Endothelial cell (in vitro differentiated cells): ENCODE measurements around the gene TNIK. TPM values are rescaled to one million over a fixed set of nuclear protein-coding genes. Genes with fewer than 3 reads are reported as not detected.

Experiments used
- DNase-seq: peaks from one replicate; pipeline ENCODE4 v3.0.0; 2021; ENCODE audit warnings: low spot score
- H3K27ac Mint-ChIP-seq: one replicate; pipeline ENCODE4 v1.8.0; 2021; ENCODE audit warnings: mixed read lengths, inconsistent platforms; ENCODE audit not compliant: unreplicated experiment
- H3K27me3 Mint-ChIP-seq: one replicate; pipeline ENCODE4 v1.8.0; 2021; ENCODE audit warnings: mild to moderate bottlenecking, moderate library complexity, mixed read lengths, inconsistent platforms; ENCODE audit not compliant: unreplicated experiment
- H3K36me3 Mint-ChIP-seq: one replicate; pipeline ENCODE4 v1.8.0; 2021; ENCODE audit warnings: mild to moderate bottlenecking, low read depth, mixed read lengths, inconsistent platforms; ENCODE audit not compliant: unreplicated experiment
- H3K4me1 Mint-ChIP-seq: one replicate; pipeline ENCODE4 v1.8.0; 2021; ENCODE audit warnings: mild to moderate bottlenecking, mixed read lengths, inconsistent platforms; ENCODE audit not compliant: unreplicated experiment
- H3K4me3 Mint-ChIP-seq: one replicate; pipeline ENCODE4 v1.8.0; 2021; ENCODE audit warnings: mild to moderate bottlenecking, mixed read lengths, inconsistent platforms; ENCODE audit not compliant: unreplicated experiment
- H3K9me3 Mint-ChIP-seq: one replicate; pipeline ENCODE4 v1.8.0; 2021; ENCODE audit warnings: mixed read lengths, inconsistent platforms; ENCODE audit not compliant: unreplicated experiment
- total RNA-seq: library from RNA; stranded (reverse); fragmentation: NEBNext Ultra II Directional; extraction: Animal tissue kit (Norgen Biotek cat#: 25700); gene quantifications from one replicate; pipeline ENCODE4 v1.2.1, GENCODE V29; 2021; ENCODE audit not compliant: unreplicated experiment
- TF ChIP-seq, protein P1 (sequence below): fragments of 200-600 bp; sonication (generic); IDR thresholded peaks from one replicate; pipeline ENCODE4 v1.5.0; 2021; ENCODE audit warnings: antibody characterized with exemption; ENCODE audit not compliant: unreplicated experiment

TNIK gene
- total RNA-seq, 1 donor from 2014 or later = 67.0 TPM

DNA sequence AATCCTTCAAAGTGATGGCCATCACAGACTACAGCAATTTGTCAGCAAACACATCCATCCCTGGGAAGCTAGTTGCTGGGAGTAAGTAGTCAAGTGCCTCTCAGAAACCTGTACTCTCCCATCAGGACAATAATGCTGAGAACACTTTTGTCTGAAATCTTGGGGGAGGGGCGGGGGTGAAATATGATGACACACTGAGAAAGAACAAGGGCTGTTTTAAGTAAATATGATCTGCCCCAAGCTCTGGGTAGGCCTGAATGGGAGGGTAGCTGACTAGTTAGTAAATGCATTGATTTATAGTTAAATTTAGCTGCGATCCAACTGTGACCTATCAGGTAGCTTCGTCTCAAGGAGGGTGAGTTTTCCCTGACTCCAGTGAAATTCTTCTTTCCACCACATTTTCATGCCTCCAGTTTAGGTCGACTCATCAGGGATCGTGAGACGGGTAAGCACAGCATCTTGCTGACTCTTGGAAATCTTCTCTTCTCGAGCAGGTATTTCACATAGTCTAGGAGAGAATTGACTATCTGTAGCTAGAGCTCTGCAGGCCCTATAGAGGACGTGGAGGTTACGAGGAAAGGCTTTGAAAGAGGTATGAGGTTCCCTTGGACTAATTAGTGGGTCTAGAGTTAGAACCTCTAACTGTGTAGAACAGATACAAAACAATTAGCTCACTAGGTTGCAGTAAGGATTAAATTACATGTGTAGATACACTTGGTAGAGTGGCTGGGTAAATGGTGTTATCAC is 220.3 kb downstream of the TNIK start:
- TF ChIP-seq, protein P1, sequence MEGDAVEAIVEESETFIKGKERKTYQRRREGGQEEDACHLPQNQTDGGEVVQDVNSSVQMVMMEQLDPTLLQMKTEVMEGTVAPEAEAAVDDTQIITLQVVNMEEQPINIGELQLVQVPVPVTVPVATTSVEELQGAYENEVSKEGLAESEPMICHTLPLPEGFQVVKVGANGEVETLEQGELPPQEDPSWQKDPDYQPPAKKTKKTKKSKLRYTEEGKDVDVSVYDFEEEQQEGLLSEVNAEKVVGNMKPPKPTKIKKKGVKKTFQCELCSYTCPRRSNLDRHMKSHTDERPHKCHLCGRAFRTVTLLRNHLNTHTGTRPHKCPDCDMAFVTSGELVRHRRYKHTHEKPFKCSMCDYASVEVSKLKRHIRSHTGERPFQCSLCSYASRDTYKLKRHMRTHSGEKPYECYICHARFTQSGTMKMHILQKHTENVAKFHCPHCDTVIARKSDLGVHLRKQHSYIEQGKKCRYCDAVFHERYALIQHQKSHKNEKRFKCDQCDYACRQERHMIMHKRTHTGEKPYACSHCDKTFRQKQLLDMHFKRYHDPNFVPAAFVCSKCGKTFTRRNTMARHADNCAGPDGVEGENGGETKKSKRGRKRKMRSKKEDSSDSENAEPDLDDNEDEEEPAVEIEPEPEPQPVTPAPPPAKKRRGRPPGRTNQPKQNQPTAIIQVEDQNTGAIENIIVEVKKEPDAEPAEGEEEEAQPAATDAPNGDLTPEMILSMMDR = no peak
- no peak overlapping the region for H3K4me3 Mint-ChIP-seq
- DNase-seq = no peak
- no peak overlapping the region for H3K27ac Mint-ChIP-seq
- H3K4me1 Mint-ChIP-seq = peaks cover 17% of the 10 kb centered on the region
- peaks cover 4% of the 10 kb centered on the region for H3K36me3 Mint-ChIP-seq
- no peaks in the 10 kb centered on the region for H3K9me3 Mint-ChIP-seq
- H3K27me3 Mint-ChIP-seq = no peaks in the 10 kb centered on the region

DNA sequence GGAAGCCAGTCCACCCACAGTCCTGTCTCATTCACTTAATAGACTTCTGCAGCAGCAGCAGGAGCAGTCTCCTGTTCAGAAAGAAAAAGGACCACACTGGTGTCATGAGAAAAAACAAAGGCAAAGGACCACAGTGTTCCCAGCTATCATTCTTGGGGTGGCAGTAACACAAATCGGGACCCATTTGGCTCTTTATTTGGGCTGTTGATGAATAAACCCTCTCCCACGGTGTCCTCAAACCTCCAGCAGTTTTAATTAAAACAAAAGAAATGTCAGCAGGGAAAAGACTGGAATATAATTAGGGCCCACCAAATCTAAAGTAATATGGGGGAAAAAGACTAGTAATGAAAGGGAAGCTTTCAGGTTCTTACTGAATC is 223.2 kb downstream of the TNIK start:
- Mint-ChIP-seq H3K4me1 (peaks cover 19% of the 10 kb centered on the region), H3K4me3 (no peak overlapping the region), H3K9me3 (no peaks in the 10 kb centered on the region), H3K27ac (no peak overlapping the region), H3K36me3 (peaks cover 9% of the 10 kb centered on the region), H3K27me3 (no peaks in the 10 kb centered on the region)
- TF ChIP-seq, protein P1 = no peak
- DNase-seq = no peak

DNA sequence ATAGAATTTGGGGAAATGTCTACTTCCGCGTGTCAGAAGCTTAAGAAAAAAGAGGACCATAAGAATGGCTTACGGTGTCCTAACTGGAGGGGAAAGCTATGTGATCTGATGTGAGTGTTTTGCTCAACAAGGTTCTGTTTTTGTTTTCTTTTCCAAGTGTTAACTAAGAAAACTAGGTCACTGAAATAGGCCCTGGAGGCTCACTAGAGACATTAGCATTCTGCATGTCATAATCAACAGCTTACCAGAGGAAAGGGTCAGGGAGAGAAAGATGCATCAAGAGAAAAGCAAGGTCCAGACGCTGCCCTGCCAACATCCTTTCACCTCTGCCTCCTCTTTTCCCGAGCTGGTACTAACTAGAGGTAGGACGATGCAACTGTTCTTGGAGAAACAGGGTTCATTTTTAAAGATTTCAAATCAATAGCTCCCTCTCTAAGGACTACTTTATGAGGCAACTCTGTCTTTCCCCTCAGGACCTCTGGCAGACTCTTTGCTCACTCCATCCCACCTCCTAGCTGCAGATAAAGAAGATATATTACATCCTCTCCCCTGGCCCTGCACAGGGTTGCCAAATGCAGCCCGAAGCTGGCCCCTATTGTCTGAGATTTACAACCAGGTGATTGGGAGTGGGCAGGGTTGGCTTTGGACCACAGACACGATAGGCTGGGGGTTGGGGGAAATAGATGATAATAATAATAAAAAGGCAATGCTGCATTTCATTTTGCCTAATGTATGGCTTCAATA is 223.8 kb downstream of the TNIK start:
- no peak for DNase-seq
- TF ChIP-seq, protein P1 = no peak
- peaks cover 20% of the 10 kb centered on the region for H3K4me1 Mint-ChIP-seq
- no peaks in the 10 kb centered on the region for H3K27me3 Mint-ChIP-seq
- peaks cover 9% of the 10 kb centered on the region for H3K36me3 Mint-ChIP-seq
- H3K27ac Mint-ChIP-seq = no peak overlapping the region
- no peaks in the 10 kb centered on the region for H3K9me3 Mint-ChIP-seq
- no peak overlapping the region for H3K4me3 Mint-ChIP-seq

DNA sequence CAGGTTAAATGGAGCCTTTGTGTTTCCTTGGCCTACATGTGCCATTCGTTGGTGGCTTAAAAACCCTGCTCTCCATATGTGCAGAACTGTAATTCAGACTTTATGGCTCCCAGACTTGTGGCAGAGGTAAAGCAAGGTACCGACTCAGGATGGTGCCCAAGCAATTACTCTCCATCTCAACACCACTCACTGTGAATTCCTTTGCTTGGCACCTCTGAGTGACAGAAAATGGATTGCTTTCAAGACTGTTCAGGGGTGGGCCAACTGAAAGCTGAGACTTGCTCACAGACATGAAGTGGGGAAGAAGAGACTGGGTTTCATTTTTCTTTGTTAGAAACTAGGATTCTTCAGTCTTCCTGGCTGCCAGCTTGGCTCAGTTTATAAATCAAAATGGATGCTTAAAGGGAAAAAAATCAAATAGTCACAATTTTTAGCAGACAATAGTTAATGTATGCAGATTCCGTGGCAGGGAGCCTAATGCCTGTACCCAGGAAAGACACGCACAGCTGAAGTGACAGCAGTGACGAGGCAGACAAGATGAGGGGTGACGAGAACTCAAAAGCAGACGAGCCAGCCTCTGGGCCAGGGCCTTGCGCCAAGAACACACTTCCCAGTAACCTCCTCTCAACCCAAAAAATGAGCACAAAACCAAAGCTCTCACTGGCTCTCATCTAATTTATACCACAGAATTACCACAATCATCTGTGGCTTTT is 225.8 kb downstream of the TNIK start:
- no peak overlapping the region for H3K4me3 Mint-ChIP-seq
- no peaks in the 10 kb centered on the region for H3K27me3 Mint-ChIP-seq
- peaks cover 5% of the 10 kb centered on the region for H3K36me3 Mint-ChIP-seq
- no peaks in the 10 kb centered on the region for H3K9me3 Mint-ChIP-seq
- DNase-seq = no peak
- TF ChIP-seq, protein P1 = no peak
- peaks cover 19% of the 10 kb centered on the region for H3K4me1 Mint-ChIP-seq
- H3K27ac Mint-ChIP-seq = no peak overlapping the region
